DOHH2 (cell line): Measurements from ENCODE around the gene STUM.

Experiments used
- H3F3A ChIP-seq: fragments of 200-600 bp; sonication (generic), shearing (Covaris generic); 2 replicates; pipeline ENCODE4 v1.6.0; 2016; ENCODE audit warnings: antibody characterized with exemption, mild to moderate bottlenecking; ENCODE audit not compliant: control insufficient read depth, insufficient read depth
- H3K27ac ChIP-seq: fragments of 200-600 bp; sonication (generic); 2 replicates; pipeline ENCODE4 v1.5.1; 2014; ENCODE audit warnings: low read depth, mild to moderate bottlenecking, low read length, moderate library complexity
- H3K27me3 ChIP-seq: fragments of 200-600 bp; sonication (generic); 2 replicates; pipeline ENCODE4 v1.6.1; 2014; ENCODE audit warnings: mild to moderate bottlenecking, low read length, mixed read lengths; ENCODE audit not compliant: control insufficient read depth
- H3K36me3 ChIP-seq: fragments of 200-600 bp; sonication (generic); 2 replicates; pipeline ENCODE4 v1.6.1; 2014; ENCODE audit warnings: mild to moderate bottlenecking, low read length, moderate library complexity, mixed read lengths; ENCODE audit not compliant: control insufficient read depth
- H3K4me1 ChIP-seq: fragments of 200-600 bp; sonication (generic); 2 replicates; pipeline ENCODE4 v1.6.1; 2014; ENCODE audit warnings: mild to moderate bottlenecking, low read length, mixed read lengths; ENCODE audit not compliant: control insufficient read depth
- H3K4me2 ChIP-seq: fragments of 200-600 bp; sonication (generic); 2 replicates; pipeline ENCODE4 v1.6.0; 2014; ENCODE audit warnings: mild to moderate bottlenecking, low read length, moderate library complexity
- H3K4me3 ChIP-seq: fragments of 200-600 bp; sonication (generic); 2 replicates; pipeline ENCODE4 v1.5.1; 2014; ENCODE audit warnings: mild to moderate bottlenecking, low read length, mixed read lengths
- H3K79me2 ChIP-seq: fragments of 200-600 bp; sonication (generic); 2 replicates; pipeline ENCODE4 v1.6.1; 2014; ENCODE audit warnings: mild to moderate bottlenecking, low read length, mixed read lengths; ENCODE audit not compliant: control insufficient read depth
- H3K9me2 ChIP-seq: fragments of 200-600 bp; sonication (generic); replicated peaks from 2 replicates; pipeline ENCODE4 v1.6.1; 2014; ENCODE audit warnings: mild to moderate bottlenecking, low read length, mixed read lengths; ENCODE audit not compliant: control insufficient read depth
- H3K9me3 ChIP-seq: fragments of 200-600 bp; sonication (generic); 2 replicates; pipeline ENCODE4 v1.6.1; 2014; ENCODE audit warnings: antibody characterized with exemption, low read length, mixed read lengths; ENCODE audit not compliant: control insufficient read depth, insufficient read depth
- H4K20me1 ChIP-seq: fragments of 200-600 bp; sonication (generic); 2 replicates; pipeline ENCODE4 v1.6.0; 2014; ENCODE audit warnings: low read depth, mild to moderate bottlenecking, antibody characterized with exemption, low read length, moderate library complexity; ENCODE audit not compliant: control insufficient read depth, insufficient read depth
- CTCF ChIP-seq: fragments of 200-600 bp; sonication (generic); IDR thresholded peaks from one replicate; pipeline ENCODE4 v1.5.1; 2014; ENCODE audit warnings: antibody characterized with exemption, mild to moderate bottlenecking, low read depth, low read length; ENCODE audit not compliant: poor library complexity, severe bottlenecking
- EZH2phosphoT487 ChIP-seq: fragments of 200-600 bp; sonication (generic); IDR thresholded peaks from 2 replicates; pipeline ENCODE4 v1.6.1; 2017; ENCODE audit warnings: borderline replicate concordance, mild to moderate bottlenecking, antibody characterized with exemption, low read length, moderate library complexity, mixed read lengths

STUM gene

GRCh38 chr1:226581650-226582330 lies 33.2 kb downstream of the STUM start:
- Histone ChIP-seq H3K4me1 (peaks cover 8% of the 10 kb centered on the region), H3K27me3 (peaks cover 3% of the 10 kb centered on the region; the same call in 1 of the 2 replicates), H4K20me1 (no peaks in the 10 kb centered on the region), H3K79me2 (no peaks in the 10 kb centered on the region), H3K9me3 (no peaks in the 10 kb centered on the region), H3K9me2 (no peaks in the 10 kb centered on the region), H3K4me3 (no peak overlapping the region), H3K27ac (no peak overlapping the region), H3K36me3 (no peaks in the 10 kb centered on the region), H3F3A (no peaks in the 10 kb centered on the region), H3K4me2 (no peak overlapping the region)
- TF ChIP-seq EZH2phosphoT487 (no peak), CTCF (no peak)

GRCh38 chr1:226582966-226583365 lies 34.4 kb downstream of the STUM start:
- H4K20me1 ChIP-seq = no peaks in the 10 kb centered on the region
- no peak for TF ChIP-seq CTCF
- TF ChIP-seq EZH2phosphoT487 = no peak
- no peak overlapping the region for H3K4me2 ChIP-seq
- H3K79me2 ChIP-seq = no peaks in the 10 kb centered on the region
- no peak overlapping the region for H3K27ac ChIP-seq
- H3F3A ChIP-seq = no peaks in the 10 kb centered on the region
- no peaks in the 10 kb centered on the region for H3K9me2 ChIP-seq
- H3K9me3 ChIP-seq = no peaks in the 10 kb centered on the region
- no peak overlapping the region for H3K4me3 ChIP-seq
- H3K4me1 ChIP-seq = peaks cover 8% of the 10 kb centered on the region
- H3K27me3 ChIP-seq = no peaks in the 10 kb centered on the region
- H3K36me3 ChIP-seq = no peaks in the 10 kb centered on the region

DNA sequence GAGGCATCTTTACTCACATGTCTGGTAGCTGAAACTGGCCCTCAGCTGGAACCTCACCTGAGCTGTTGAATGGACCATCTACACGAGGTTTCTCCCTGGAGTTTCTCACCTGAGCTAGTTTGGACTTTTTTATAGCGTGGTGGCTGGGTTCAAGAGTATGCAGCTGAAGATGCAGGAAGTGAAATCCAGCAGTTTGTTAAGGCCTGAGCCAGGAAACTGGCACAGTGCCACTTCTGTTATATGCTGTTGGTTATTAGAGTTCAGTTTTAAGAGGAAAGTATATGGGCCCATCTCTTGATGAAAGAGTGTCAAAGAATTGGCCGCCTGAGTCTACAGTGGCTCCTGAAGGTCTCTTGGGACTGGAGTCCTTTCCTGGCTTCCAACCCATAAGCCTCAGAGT lies 35.6 kb downstream of the STUM start:
- Histone ChIP-seq H4K20me1 (no peaks in the 10 kb centered on the region), H3K36me3 (no peaks in the 10 kb centered on the region), H3K9me3 (no peaks in the 10 kb centered on the region), H3K4me1 (peaks cover 8% of the 10 kb centered on the region), H3K27me3 (no peaks in the 10 kb centered on the region), H3K9me2 (no peaks in the 10 kb centered on the region), H3F3A (no peaks in the 10 kb centered on the region), H3K4me3 (no peak overlapping the region), H3K4me2 (no peak overlapping the region), H3K27ac (no peak overlapping the region), H3K79me2 (no peaks in the 10 kb centered on the region)
- TF ChIP-seq EZH2phosphoT487 (no peak), CTCF (no peak)

DNA sequence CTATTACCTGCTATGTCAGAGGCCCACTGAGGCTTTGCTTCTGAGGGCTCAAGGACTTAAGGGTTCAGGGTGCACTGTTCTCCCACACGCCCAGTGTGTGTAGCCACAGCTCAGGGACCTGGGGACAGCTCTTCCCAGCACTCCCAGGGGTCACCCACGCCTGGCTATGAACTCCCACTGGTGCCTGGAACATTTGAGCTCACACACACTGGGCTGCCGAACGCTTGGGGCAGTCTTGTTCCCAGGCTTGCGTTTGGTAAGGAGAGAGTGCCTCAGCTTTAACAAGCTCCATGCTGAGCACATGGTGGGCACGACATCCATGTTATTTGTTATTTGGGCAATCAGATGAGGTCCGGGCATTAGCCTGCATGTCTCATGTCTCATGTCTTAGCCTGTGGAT lies 37.6 kb downstream of the STUM start:
- TF ChIP-seq EZH2phosphoT487 = no peak
- no peak for TF ChIP-seq CTCF
- no peaks in the 10 kb centered on the region for H3F3A ChIP-seq
- no peaks in the 10 kb centered on the region for H4K20me1 ChIP-seq
- H3K9me2 ChIP-seq = no peaks in the 10 kb centered on the region
- H3K27me3 ChIP-seq = peaks cover 4% of the 10 kb centered on the region; the same call in 1 of the 2 replicates
- no peak overlapping the region for H3K27ac ChIP-seq
- H3K4me2 ChIP-seq = no peak overlapping the region
- no peak overlapping the region for H3K4me3 ChIP-seq
- no peaks in the 10 kb centered on the region for H3K36me3 ChIP-seq
- H3K9me3 ChIP-seq = no peaks in the 10 kb centered on the region
- H3K4me1 ChIP-seq = peaks cover 8% of the 10 kb centered on the region
- no peaks in the 10 kb centered on the region for H3K79me2 ChIP-seq
